H9 (cell line): ENCODE data around the gene OSBP2. TPM values are rescaled to one million over a fixed set of nuclear protein-coding genes. Genes with fewer than 3 reads are reported as not detected.

Experiments
- DNase-seq: peaks from one replicate; pipeline ENCODE4 v3.0.0-alpha.2; 2017
- H2AFZ ChIP-seq: one replicate; pipeline ENCODE4 v1.6.1; 2013; ENCODE audit warnings: mild to moderate bottlenecking, low read length, control low read depth, moderate library complexity
- H2AK5ac ChIP-seq: 2 replicates; pipeline ENCODE4 v1.6.1; 2013; ENCODE audit warnings: low read length, control low read depth, mixed read lengths; ENCODE audit not compliant: insufficient read length
- H2BK120ac ChIP-seq: one replicate; pipeline ENCODE4 v1.6.1; 2013; ENCODE audit warnings: low read depth, mild to moderate bottlenecking, low read length, control low read depth, inconsistent platforms; ENCODE audit not compliant: poor library complexity, severe bottlenecking
- H2BK12ac ChIP-seq: 2 replicates; pipeline ENCODE4 v1.6.1; 2013; ENCODE audit warnings: low read length, control low read depth, mixed read lengths, low read depth; ENCODE audit not compliant: insufficient read length
- H2BK15ac ChIP-seq: 2 replicates; pipeline ENCODE4 v1.6.1; 2013; ENCODE audit warnings: low read depth, low read length, control low read depth
- H2BK20ac ChIP-seq: one replicate; pipeline ENCODE4 v1.6.1; 2013; ENCODE audit warnings: low read depth, mild to moderate bottlenecking, low read length, control low read depth, inconsistent platforms; ENCODE audit not compliant: poor library complexity, severe bottlenecking
- H2BK5ac ChIP-seq: 2 replicates; pipeline ENCODE4 v1.6.1; 2013; ENCODE audit warnings: low read length, control low read depth, mixed read lengths; ENCODE audit not compliant: insufficient read length
- H3K14ac ChIP-seq: 2 replicates; pipeline ENCODE4 v1.6.1; 2013; ENCODE audit warnings: low read length, control low read depth; ENCODE audit not compliant: insufficient read depth
- H3K18ac ChIP-seq: 2 replicates; pipeline ENCODE4 v1.6.1; 2013; ENCODE audit warnings: low read depth, mild to moderate bottlenecking, mixed read lengths, low read length, control low read depth; ENCODE audit not compliant: insufficient read length
- H3K23ac ChIP-seq: 2 replicates; pipeline ENCODE4 v1.6.1; 2013; ENCODE audit warnings: low read length, control low read depth, mixed read lengths, low read depth; ENCODE audit not compliant: insufficient read length
- H3K23me2 ChIP-seq: 2 replicates; pipeline ENCODE4 v1.6.1; 2013; ENCODE audit warnings: low read depth, mild to moderate bottlenecking, mixed read lengths, low read length, control low read depth; ENCODE audit not compliant: insufficient read length, poor library complexity, severe bottlenecking
- H3K27ac ChIP-seq: 2 replicates; pipeline ENCODE4 v1.5.1; 2013; ENCODE audit warnings: low read length, control low read depth, mixed read lengths, low read depth; ENCODE audit not compliant: insufficient read length
- H3K27me3 ChIP-seq: 2 replicates; pipeline ENCODE4 v1.6.1; 2013; ENCODE audit warnings: low read length, control low read depth, inconsistent platforms; ENCODE audit not compliant: insufficient read depth
- H3K4ac ChIP-seq: 2 replicates; pipeline ENCODE4 v1.6.1; 2013; ENCODE audit warnings: low read depth, mild to moderate bottlenecking, control low read depth, inconsistent platforms, low read length, moderate library complexity
- H3K4me1 ChIP-seq: 2 replicates; pipeline ENCODE4 v1.6.1; 2013; ENCODE audit warnings: low read length, control low read depth, inconsistent platforms; ENCODE audit not compliant: insufficient read depth
- H3K4me2 ChIP-seq: 2 replicates; pipeline ENCODE4 v1.6.1; 2013; ENCODE audit warnings: low read length, control low read depth, mixed read lengths; ENCODE audit not compliant: insufficient read length, insufficient read depth
- H3K56ac ChIP-seq: 2 replicates; pipeline ENCODE4 v1.6.1; 2013; ENCODE audit warnings: low read depth, mild to moderate bottlenecking, mixed read lengths, low read length, control low read depth; ENCODE audit not compliant: insufficient read length
- H3K79me1 ChIP-seq: 2 replicates; pipeline ENCODE4 v1.6.1; 2013; ENCODE audit warnings: low read depth, mild to moderate bottlenecking, moderate library complexity, low read length, control low read depth, inconsistent platforms; ENCODE audit not compliant: insufficient read depth, poor library complexity, severe bottlenecking
- H3K79me2 ChIP-seq: 2 replicates; pipeline ENCODE4 v1.6.1; 2013; ENCODE audit warnings: low read length, control low read depth, inconsistent platforms; ENCODE audit not compliant: insufficient read depth
- H3K9ac ChIP-seq: 2 replicates; pipeline ENCODE4 v1.6.1; 2013; ENCODE audit warnings: low read length, control low read depth, mixed read lengths; ENCODE audit not compliant: insufficient read length; ENCODE audit errors: extremely low read depth
- H3K9me3 ChIP-seq: one replicate; pipeline ENCODE4 v1.6.1; 2013; ENCODE audit warnings: low read depth, low read length, inconsistent platforms; ENCODE audit not compliant: control insufficient read depth
- H3T11ph ChIP-seq: one replicate; pipeline ENCODE4 v1.6.1; 2013; ENCODE audit warnings: mild to moderate bottlenecking, low read length, control low read depth, inconsistent platforms
- H4K20me1 ChIP-seq: one replicate; pipeline ENCODE4 v1.6.1; 2013; ENCODE audit not compliant: control insufficient read depth, insufficient read length, insufficient read depth
- H4K5ac ChIP-seq: 2 replicates; pipeline ENCODE4 v1.6.1; 2013; ENCODE audit warnings: low read depth, mild to moderate bottlenecking, mixed read lengths, low read length, control low read depth; ENCODE audit not compliant: insufficient read length
- H4K8ac ChIP-seq: replicated peaks from 2 replicates; pipeline ENCODE4 v1.6.1; 2013; ENCODE audit warnings: low read length, control low read depth, mixed read lengths, low read depth; ENCODE audit not compliant: insufficient read length
- H4K91ac ChIP-seq: 2 replicates; pipeline ENCODE4 v1.6.1; 2013; ENCODE audit warnings: low read depth, mild to moderate bottlenecking, moderate library complexity, mixed read lengths, low read length, control low read depth; ENCODE audit not compliant: insufficient read length
- H3K27ac Mint-ChIP-seq, 3 experiments: 2 replicates in 2 of 3; 3 replicates in 1 of 3; pipeline ENCODE4 v1.8.0; 2020 to 2021; ENCODE audit warnings: mixed read lengths in 3 of 3, mild to moderate bottlenecking in 1 of 3, moderate library complexity in 1 of 3
- H3K27me3 Mint-ChIP-seq: 2 replicates; pipeline ENCODE4 v1.8.0; 2021; ENCODE audit warnings: low read depth, mild to moderate bottlenecking, moderate library complexity, mixed read lengths
- H3K36me3 Mint-ChIP-seq, 3 experiments: 2 replicates in 2 of 3; 3 replicates in 1 of 3; pipeline ENCODE4 v1.8.0; 2020 to 2021; ENCODE audit warnings: low read depth in 3 of 3, mixed read lengths in 3 of 3; ENCODE audit not compliant: insufficient read depth in 1 of 3
- H3K4me1 Mint-ChIP-seq, 2 experiments: 2 replicates each; pipeline ENCODE4 v1.8.0; 2020; ENCODE audit warnings: mixed read lengths in 2 of 2
- H3K4me3 Mint-ChIP-seq, 2 experiments: 2 replicates in 1 of 2; 3 replicates in 1 of 2; pipeline ENCODE4 v1.8.0; 2020 to 2021; ENCODE audit warnings: mild to moderate bottlenecking in 2 of 2, mixed read lengths in 2 of 2, moderate library complexity in 1 of 2
- H3K9me3 Mint-ChIP-seq, 2 experiments: 2 replicates in 1 of 2; 3 replicates in 1 of 2; pipeline ENCODE4 v1.8.0; 2020; ENCODE audit warnings: mild to moderate bottlenecking in 2 of 2, mixed read lengths in 2 of 2, moderate library complexity in 1 of 2
- CTCF ChIP-seq: fragments of 200-600 bp; sonication (generic); conservative IDR thresholded peaks from 3 replicates; pipeline ENCODE4 v1.8.0; 2021; ENCODE audit warnings: antibody characterized with exemption, mild to moderate bottlenecking
- WGBS: extraction: QIAGEN DNeasy Blood & Tissue Kit; methylation state at CpG from one replicate; pipeline ENCODE4 v1.1.7; 2013; ENCODE audit warnings: missing lambda C conversion rate, low lambda C conversion rate, mixed read lengths; ENCODE audit not compliant: insufficient read length; ENCODE audit errors: extremely low coverage; 5-methylcytosine and 5-hydroxymethylcytosine counted together
- total RNA-seq: library from RNA; stranded (reverse); gene quantifications from 2 replicates; pipeline ENCODE4 v1.2.1, GENCODE V29; 2021

OSBP2 gene
- total RNA-seq, 1 experiment from 2014 or later: 3.4 TPM

GRCh38 chr22:30671071-30671470 is 23.6 kb upstream of the OSBP2 start:
- peaks cover 50% of the 10 kb centered on the region for H3K27me3 Mint-ChIP-seq
- Histone ChIP-seq H2BK20ac (no peak overlapping the region), H3K18ac (no peak overlapping the region), H3K23ac (no peak overlapping the region), H3K79me2 (no peaks in the 10 kb centered on the region), H3K23me2 (peaks cover 16% of the 10 kb centered on the region), H2AFZ (no peak overlapping the region), H2BK120ac (no peak overlapping the region), H2BK15ac (no peak overlapping the region), H3K4me1 (no peaks in the 10 kb centered on the region), H3K79me1 (no peaks in the 10 kb centered on the region), H4K5ac (no peak overlapping the region), H3K27me3 (peaks cover 6% of the 10 kb centered on the region; the same call in 1 of the 2 replicates), H3K9me3 (no peaks in the 10 kb centered on the region), H3K27ac (no peak overlapping the region), H3K9ac (no peak overlapping the region), H2AK5ac (no peak overlapping the region), H4K91ac (no peak overlapping the region), H4K8ac (no peak overlapping the region), H2BK12ac (no peak overlapping the region), H3K4ac (no peak overlapping the region), H4K20me1 (no peaks in the 10 kb centered on the region), H3K14ac (no peak overlapping the region), H2BK5ac (no peak overlapping the region), H3K4me2 (no peak overlapping the region), H3K56ac (no peak overlapping the region), H3T11ph (no peak overlapping the region)
- TF ChIP-seq CTCF: no peak
- H3K36me3 Mint-ChIP-seq: no peaks in the 10 kb centered on the region; a peak in 1 of 7 replicates
- DNase-seq: no peak
- no peak overlapping the region for H3K4me3 Mint-ChIP-seq
- no CpG with 5 or more reads among the region's 3 CpGs for WGBS
- H3K4me1 Mint-ChIP-seq: peaks cover 16 to 17% of the 10 kb centered on the region in 2 experiments
- no peaks in the 10 kb centered on the region for H3K9me3 Mint-ChIP-seq
- no peak overlapping the region for H3K27ac Mint-ChIP-seq
